Measurements from ENCODE around the gene BTNL8.

- no peak for TF ChIP-seq CTCF (IDR thresholded peaks at IDR 0.05)
- no peak for TF ChIP-seq POLR2A (IDR thresholded peaks at IDR 0.05)
- TF ChIP-seq POLR2AphosphoS5 (IDR thresholded peaks at IDR 0.05): no peak
Measured at GRCh38 chr5:180873615-180874520, 25.1 kb upstream of the BTNL8 start.
